Nucleus accumbens (tissue), 56 donors: ENCODE measurements around the gene ILF2.
"Not testable (repeated sequence)": the region's sequence is repeated elsewhere in the genome, so short reads cannot be mapped to it uniquely, and the experiment has no call there.

Source experiments
- DNase-seq, 56 donors: peaks; one replicate each; lab custom pipeline; 2025; lab: John Stamatoyannopoulos, UW

The ILF2 gene

GRCh38 chr1:153680120-153680403 lies 9.3 kb upstream of the ILF2 start:
- DNase-seq = no peak

- no peak for DNase-seq
Measured at GRCh38 chr1:153679337-153680119, 8.7 kb upstream of the ILF2 start.

- DNase-seq = peak in 9 of 56 donors; percentile 1 to 20 (median 5)
Measured at GRCh38 chr1:153678519-153679336, 7.9 kb upstream of the ILF2 start, which contains the start of gene NPR1. TSS of gene NPR1 (plus strand) at chr1:153678688. CDS start at chr1:153679109, 421 bp downstream.

- DNase-seq = peak in 31 of 56 donors; percentile 2 to 44 (median 14)
Measured at GRCh38 chr1:153677718-153678518, 7.1 kb upstream of the ILF2 start.

DNA sequence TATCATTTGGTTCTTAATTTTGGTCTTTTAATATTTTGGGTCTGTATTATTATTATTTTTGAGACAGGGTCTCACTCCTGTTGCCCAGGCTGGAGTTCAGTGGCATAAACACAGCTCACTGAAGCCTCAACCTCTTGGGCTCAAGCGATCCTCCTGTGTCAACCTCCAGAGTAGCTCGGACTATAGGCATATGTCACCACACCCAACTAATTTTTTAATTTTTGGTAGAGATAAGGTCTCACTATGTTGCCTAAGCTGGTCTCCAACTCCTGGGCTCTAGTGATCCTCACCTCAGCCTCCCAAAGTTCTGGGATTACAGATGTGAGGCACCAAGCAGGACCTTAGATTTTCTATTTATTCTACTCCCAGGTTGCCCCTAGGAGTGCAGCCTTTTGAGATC lies 2.7 kb upstream of the ILF2 start:
- no peak for DNase-seq

GRCh38 chr1:153671628-153672353 lies 998 bp upstream of the ILF2 start:
- peak in 10 of 56 donors; percentile 14 to 36 (median 28) for DNase-seq

- no peak for DNase-seq
Measured at GRCh38 chr1:153670257-153670858, 435 bp downstream of the ILF2 start.

DNA sequence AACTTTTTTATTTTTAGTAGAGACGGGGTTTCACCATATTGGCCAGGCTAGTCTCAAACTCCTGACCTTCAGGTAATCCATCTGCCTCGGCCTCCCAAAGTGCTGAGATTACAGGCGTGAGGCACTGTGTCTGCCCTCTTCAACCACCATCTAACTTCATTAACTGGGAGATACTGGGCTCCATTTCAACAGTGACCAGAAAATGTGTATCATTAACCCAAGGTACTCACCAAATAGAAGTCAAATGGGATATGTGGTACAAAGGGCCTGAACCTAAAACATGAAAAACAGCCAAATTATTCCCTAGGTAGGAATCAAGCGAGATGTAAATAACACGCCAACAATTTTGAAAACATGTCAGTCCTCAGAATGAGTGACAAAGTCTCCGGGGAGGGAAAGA lies 1.2 kb downstream of the ILF2 start:
- DNase-seq = no peak

- DNase-seq = not testable (repeated sequence)
Measured at GRCh38 chr1:153668672-153669071, 2.1 kb downstream of the ILF2 start.

DNA sequence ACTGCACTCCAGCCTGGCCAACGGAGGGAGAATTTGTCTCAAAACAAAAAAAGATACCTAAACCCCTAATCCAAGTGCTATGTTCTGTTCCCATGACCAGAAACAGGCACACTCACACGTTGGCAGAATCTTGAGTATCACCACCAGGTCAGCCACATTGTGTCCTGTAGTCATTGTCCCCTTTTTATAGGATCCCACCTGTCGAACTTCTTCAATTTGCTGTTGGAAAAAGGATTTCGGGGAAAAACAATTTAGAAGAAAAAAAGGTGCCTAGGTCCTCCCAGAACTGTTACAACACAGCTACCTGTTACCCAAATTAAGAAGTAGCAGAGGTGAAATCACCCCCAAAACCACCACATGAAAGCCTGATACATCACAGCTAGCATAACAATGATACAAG lies 3.4 kb downstream of the ILF2 start:
- DNase-seq = no peak

DNA sequence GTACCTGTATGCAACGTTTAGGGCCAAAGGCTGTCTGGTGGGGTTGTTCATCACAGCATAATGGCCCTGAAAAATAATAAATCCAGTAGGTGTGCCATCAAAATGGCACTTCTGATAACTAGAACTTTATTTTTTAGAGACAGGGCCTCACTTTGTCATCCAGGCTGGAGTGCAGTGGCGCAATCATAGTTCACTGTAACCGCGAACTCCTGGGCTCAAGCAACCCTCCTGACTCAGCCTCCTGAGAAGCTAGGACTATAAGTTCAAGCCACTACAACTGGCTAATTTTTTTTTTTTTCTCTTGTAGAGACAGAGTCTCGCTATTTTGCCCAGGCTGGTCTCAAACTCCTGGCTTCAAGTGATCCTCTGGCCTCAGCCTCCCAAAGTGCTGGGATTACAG lies 7.6 kb downstream of the ILF2 start:
- no peak for DNase-seq

- DNase-seq = no peak
Measured at GRCh38 chr1:153662269-153662668, 8.5 kb downstream of the ILF2 start.

GRCh38 chr1:153661111-153661708 lies 9.6 kb downstream of the ILF2 start:
- no peak for DNase-seq

DNA sequence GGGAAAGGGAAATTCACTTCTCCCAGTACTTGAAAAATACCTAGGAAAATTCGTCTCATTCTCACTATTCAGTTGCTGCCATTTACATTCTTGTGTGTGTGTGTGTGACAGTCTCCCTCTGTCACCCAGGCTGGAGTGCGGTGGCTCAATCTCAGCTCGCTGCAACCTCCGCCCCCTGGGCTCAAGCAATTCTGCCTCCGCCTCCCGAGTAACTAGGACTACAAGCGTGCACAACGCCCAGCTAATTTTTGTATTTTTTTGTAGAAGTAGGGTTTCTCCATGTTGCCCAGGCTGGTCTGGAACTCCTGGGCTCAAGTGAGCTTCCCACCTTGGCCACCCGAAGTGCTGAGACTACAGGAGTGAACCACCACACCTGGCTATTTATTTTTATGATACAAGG lies 11.1 kb downstream of the ILF2 start:
- no peak for DNase-seq

- DNase-seq = no peak
Measured at GRCh38 chr1:153659175-153659534, 11.6 kb downstream of the ILF2 start.

- DNase-seq = peak; percentile 46 to 95 (median 88)
Measured at GRCh38 chr1:153658400-153659174, 12.2 kb downstream of the ILF2 start, which contains the start of gene SNAPIN. TSS of gene SNAPIN (plus strand) at chr1:153658703. CDS start at chr1:153658744, 41 bp downstream.

DNA sequence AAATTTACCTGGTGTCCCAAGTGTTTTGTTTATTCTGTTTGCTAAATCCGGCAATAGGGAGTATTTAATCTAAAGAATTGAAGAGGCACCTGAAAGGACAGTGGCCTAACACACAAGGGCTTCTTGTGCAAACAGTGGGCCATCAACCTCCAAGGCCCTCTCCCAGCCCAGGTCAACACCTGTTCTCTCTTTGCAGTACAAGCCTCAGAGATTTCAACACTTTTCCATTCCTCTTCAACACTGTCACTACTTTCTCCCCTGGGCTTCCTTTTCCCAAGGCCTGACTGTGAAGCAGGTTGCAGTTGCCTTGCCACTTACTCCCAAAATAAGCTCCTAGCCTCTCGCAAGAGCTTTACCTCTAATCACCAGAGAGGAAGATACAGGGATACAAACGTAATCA lies 15.5 kb downstream of the ILF2 start:
- DNase-seq = no peak

DNA sequence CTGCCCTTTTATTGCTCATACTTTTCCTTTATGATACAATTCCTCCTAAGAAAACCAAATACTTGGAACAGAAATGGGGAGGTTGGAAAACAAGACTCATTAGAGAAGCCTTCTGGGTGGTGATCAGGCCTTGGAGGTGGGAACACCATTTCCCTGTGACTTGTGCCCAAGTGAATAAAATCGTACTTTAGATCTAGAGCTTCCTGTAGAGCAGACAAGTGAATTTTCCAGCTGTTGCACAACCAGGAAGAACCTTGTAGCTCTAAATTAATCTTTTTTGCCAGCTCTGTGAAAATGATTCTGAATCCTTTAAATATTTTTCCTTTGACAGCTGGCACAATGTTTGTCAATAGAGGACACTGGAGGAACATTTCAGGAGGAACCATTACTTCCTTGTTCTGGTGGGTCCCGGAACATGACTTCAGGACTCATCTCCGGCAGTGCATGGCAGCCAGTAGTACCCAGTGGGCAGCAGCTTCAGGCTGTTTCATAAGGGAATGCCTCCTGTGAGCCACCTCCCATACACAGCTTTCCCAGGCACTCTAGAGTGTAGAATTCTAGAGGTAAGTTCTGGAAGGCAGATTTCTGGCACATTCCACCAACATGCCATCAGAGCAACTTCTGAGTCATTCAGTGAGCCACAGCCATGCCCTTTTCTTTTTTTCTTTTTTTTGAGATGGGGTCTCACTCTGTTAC lies 17.8 kb downstream of the ILF2 start:
- no peak for DNase-seq
